Measurements from ENCODE around the gene SCP2.

The SCP2 gene, protein sequence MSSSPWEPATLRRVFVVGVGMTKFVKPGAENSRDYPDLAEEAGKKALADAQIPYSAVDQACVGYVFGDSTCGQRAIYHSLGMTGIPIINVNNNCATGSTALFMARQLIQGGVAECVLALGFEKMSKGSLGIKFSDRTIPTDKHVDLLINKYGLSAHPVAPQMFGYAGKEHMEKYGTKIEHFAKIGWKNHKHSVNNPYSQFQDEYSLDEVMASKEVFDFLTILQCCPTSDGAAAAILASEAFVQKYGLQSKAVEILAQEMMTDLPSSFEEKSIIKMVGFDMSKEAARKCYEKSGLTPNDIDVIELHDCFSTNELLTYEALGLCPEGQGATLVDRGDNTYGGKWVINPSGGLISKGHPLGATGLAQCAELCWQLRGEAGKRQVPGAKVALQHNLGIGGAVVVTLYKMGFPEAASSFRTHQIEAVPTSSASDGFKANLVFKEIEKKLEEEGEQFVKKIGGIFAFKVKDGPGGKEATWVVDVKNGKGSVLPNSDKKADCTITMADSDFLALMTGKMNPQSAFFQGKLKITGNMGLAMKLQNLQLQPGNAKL

GRCh38 chr1:52927212-52928014 lies at the start of gene SCP2:
Gene SCP2 (plus strand): TSS chr1:52927276. CDS start chr1:52927397, 121 bp downstream.
- no peaks in the 10 kb centered on the region for H3K9me3 ChIP-seq
- H3K4me1 ChIP-seq: peaks cover 8% of the 10 kb centered on the region
- in situ Hi-C loops (cut with MboI; ENCODE audit: low sequenced_read_pairs): no loop called here
- H3K4me3 ChIP-seq: peak within 1 kb of the TSS; percentile 48
- no peaks in the 10 kb centered on the region for H3K36me3 ChIP-seq (replicated peaks)
- no peaks in the 10 kb centered on the region for H3K27me3 ChIP-seq (ENCODE audit: low read depth)
- peak; percentile 57 to 86 for DNase-seq (ENCODE audit: low spot score in 2 of 2)

DNA sequence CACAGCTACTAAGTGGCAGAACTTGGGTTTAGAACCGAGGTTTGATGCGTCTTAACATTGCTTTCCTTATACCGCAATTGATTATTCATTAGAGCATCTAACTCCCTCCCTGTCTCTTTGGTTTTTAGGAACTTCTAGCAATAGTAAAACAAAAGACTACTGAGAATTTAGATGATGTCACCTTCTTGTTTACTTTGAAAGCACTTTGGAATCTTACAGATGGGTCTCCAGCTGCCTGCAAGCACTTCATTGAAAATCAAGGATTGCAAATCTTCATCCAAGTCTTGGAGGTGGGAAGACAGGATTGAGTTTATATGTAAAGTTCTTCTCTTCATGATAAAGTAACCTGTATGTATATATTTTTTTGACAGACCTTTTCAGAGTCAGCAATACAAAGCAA lies 49.5 kb upstream of the SCP2 start:
- H3K9me3 ChIP-seq: no peaks in the 10 kb centered on the region
- no peak for DNase-seq (ENCODE audit: low spot score in 2 of 2)
- no peak overlapping the region for H3K4me3 ChIP-seq
- in situ Hi-C loops (cut with MboI; ENCODE audit: low sequenced_read_pairs): no loop called here
- H3K36me3 ChIP-seq (replicated peaks): no peaks in the 10 kb centered on the region
- no peaks in the 10 kb centered on the region for H3K27me3 ChIP-seq (ENCODE audit: low read depth)
- no peaks in the 10 kb centered on the region for H3K4me1 ChIP-seq

GRCh38 chr1:52880206-52880605 lies 46.9 kb upstream of the SCP2 start:
- no peak for DNase-seq (ENCODE audit: low spot score in 2 of 2)
- H3K9me3 ChIP-seq: no peaks in the 10 kb centered on the region
- no peaks in the 10 kb centered on the region for H3K36me3 ChIP-seq (replicated peaks)
- in situ Hi-C loops (cut with MboI; ENCODE audit: low sequenced_read_pairs): no loop called here
- no peak overlapping the region for H3K4me3 ChIP-seq
- no peaks in the 10 kb centered on the region for H3K4me1 ChIP-seq
- no peaks in the 10 kb centered on the region for H3K27me3 ChIP-seq (ENCODE audit: low read depth)

DNA sequence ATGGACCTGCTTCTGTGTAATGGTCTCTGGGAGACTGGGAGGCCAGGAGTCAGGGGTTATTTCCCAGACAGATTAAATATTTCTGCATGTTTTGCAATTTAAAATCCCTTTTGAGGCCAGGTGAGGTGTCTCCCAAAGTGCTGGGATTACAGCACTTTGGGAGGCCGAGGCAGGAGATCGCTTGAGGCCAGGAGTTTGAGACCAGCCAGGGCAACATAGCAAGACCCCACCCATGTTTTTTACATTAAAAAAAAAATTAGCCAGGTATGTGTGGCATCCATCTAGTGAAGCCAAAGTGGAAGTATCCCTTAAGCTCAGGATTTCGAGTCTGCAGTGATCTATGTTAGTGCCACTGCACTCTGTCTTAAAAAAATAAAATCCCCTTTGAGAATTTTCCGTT lies 39.6 kb upstream of the SCP2 start:
- Histone ChIP-seq H3K36me3 (replicated peaks) (no peaks in the 10 kb centered on the region), H3K4me1 (no peaks in the 10 kb centered on the region), H3K27me3 (ENCODE audit: low read depth) (no peaks in the 10 kb centered on the region), H3K9me3 (no peaks in the 10 kb centered on the region), H3K4me3 (no peak overlapping the region)
- no peak for DNase-seq (ENCODE audit: low spot score in 2 of 2)
- in situ Hi-C loops (cut with MboI; ENCODE audit: low sequenced_read_pairs): no loop called here

GRCh38 chr1:52892424-52893215 lies 34.5 kb upstream of the SCP2 start:
- Histone ChIP-seq H3K9me3 (no peaks in the 10 kb centered on the region), H3K4me3 (no peak overlapping the region), H3K4me1 (no peaks in the 10 kb centered on the region), H3K36me3 (replicated peaks) (no peaks in the 10 kb centered on the region), H3K27me3 (ENCODE audit: low read depth) (no peaks in the 10 kb centered on the region)
- in situ Hi-C loops (cut with MboI; ENCODE audit: low sequenced_read_pairs): no loop called here
- DNase-seq (ENCODE audit: low spot score in 2 of 2): no peak

- H3K36me3 ChIP-seq (replicated peaks): no peaks in the 10 kb centered on the region
Measured at GRCh38 chr1:52899445-52899894, 27.6 kb upstream of the SCP2 start.

DNA sequence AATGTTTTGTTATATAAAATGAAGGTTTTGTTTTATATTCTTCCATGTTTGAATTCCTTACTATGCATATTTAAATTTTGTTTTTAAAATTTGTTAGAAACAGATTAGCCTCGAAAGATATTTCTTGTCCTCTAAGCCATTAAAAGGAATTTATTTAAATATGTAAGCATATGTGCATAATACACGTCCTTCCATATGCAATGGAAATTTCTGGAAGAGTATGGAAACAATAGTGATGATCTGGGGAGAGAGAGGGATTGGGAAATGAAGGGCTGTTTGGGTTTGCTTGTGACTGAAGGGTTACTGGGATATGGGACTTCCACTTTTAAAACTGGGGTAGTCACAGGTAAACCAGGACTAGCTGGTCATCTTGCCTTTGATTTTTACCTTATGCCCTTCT lies 26.7 kb upstream of the SCP2 start:
- no peaks in the 10 kb centered on the region for H3K27me3 ChIP-seq (ENCODE audit: low read depth)
- in situ Hi-C loops (cut with MboI; ENCODE audit: low sequenced_read_pairs): loop anchor here (25.0 kb wide), 1 partner anchor 287 kb away; the partner anchor contains the start of gene CPT2

More at GRCh38 chr1:52899445-52899894, 27.6 kb upstream of the SCP2 start:
- no peaks in the 10 kb centered on the region for H3K9me3 ChIP-seq
- no peak for DNase-seq (ENCODE audit: low spot score in 2 of 2)
- no peaks in the 10 kb centered on the region for H3K27me3 ChIP-seq (ENCODE audit: low read depth)
- no peak overlapping the region for H3K4me3 ChIP-seq
- in situ Hi-C loops (cut with MboI; ENCODE audit: low sequenced_read_pairs): no loop called here
- peaks cover 10% of the 10 kb centered on the region for H3K4me1 ChIP-seq

DNA sequence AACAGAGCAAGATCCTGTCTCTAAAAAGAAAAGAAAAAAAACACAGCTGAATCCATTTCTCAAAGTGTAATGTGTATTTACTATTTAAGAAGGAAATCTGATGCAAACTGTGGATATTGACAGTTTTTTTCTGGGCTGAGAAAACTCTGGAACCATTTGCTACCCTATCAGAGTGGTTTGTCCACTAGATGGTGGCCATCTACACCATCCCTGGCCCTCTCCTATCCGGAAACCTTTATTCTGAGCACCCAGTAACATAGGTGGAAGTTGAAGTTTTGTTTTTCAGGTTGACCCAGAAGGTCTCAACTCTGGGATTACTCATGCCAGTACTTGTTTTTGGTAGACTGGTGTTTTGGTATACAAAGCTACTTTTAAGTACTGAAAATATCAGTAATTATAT lies 25.7 kb upstream of the SCP2 start:
- no peaks in the 10 kb centered on the region for H3K9me3 ChIP-seq
- peaks cover 12% of the 10 kb centered on the region for H3K4me1 ChIP-seq
- in situ Hi-C loops (cut with MboI; ENCODE audit: low sequenced_read_pairs): loop anchor here (25.0 kb wide), 1 partner anchor 286 kb away; the partner anchor contains the start of gene CPT2
- H3K27me3 ChIP-seq (ENCODE audit: low read depth): no peaks in the 10 kb centered on the region
- H3K4me3 ChIP-seq: no peak overlapping the region
- no peak for DNase-seq (ENCODE audit: low spot score in 2 of 2)
- no peaks in the 10 kb centered on the region for H3K36me3 ChIP-seq (replicated peaks)

More for the DNA sequence above, 26.7 kb upstream of the SCP2 start:
- Histone ChIP-seq H3K9me3 (no peaks in the 10 kb centered on the region), H3K4me1 (peaks cover 12% of the 10 kb centered on the region), H3K4me3 (no peak overlapping the region), H3K36me3 (replicated peaks) (no peaks in the 10 kb centered on the region)
- no peak for DNase-seq (ENCODE audit: low spot score in 2 of 2)

- in situ Hi-C loops (cut with MboI; ENCODE audit: low sequenced_read_pairs): loop anchor here (25.0 kb wide), 1 partner anchor 283 kb away; the partner anchor contains the start of gene CPT2
- no peak for DNase-seq (ENCODE audit: low spot score in 2 of 2)
- Histone ChIP-seq H3K36me3 (replicated peaks) (no peaks in the 10 kb centered on the region), H3K9me3 (no peaks in the 10 kb centered on the region), H3K4me1 (peaks cover 12% of the 10 kb centered on the region), H3K27me3 (ENCODE audit: low read depth) (no peaks in the 10 kb centered on the region), H3K4me3 (no peak overlapping the region)
Measured at GRCh38 chr1:52904208-52904926, 22.7 kb upstream of the SCP2 start.

- no peaks in the 10 kb centered on the region for H3K9me3 ChIP-seq
- H3K4me1 ChIP-seq: peaks cover 11% of the 10 kb centered on the region
- no peak overlapping the region for H3K4me3 ChIP-seq
- H3K36me3 ChIP-seq (replicated peaks): no peaks in the 10 kb centered on the region
- in situ Hi-C loops (cut with MboI; ENCODE audit: low sequenced_read_pairs): loop anchor here (25.0 kb wide), 1 partner anchor 282 kb away; the partner anchor contains the start of gene CPT2
- DNase-seq (ENCODE audit: low spot score in 2 of 2): peak; percentile 36 to 73
- no peaks in the 10 kb centered on the region for H3K27me3 ChIP-seq (ENCODE audit: low read depth)
Measured at GRCh38 chr1:52904927-52905698, 22.0 kb upstream of the SCP2 start.

GRCh38 chr1:52906135-52906603 lies 20.9 kb upstream of the SCP2 start:
- DNase-seq (ENCODE audit: low spot score in 2 of 2): no peak
- Histone ChIP-seq H3K27me3 (ENCODE audit: low read depth) (no peaks in the 10 kb centered on the region), H3K4me3 (no peak overlapping the region), H3K36me3 (replicated peaks) (no peaks in the 10 kb centered on the region), H3K4me1 (peaks cover 5% of the 10 kb centered on the region; the same call in 1 of the 2 replicates), H3K9me3 (no peaks in the 10 kb centered on the region)
- in situ Hi-C loops (cut with MboI; ENCODE audit: low sequenced_read_pairs): loop anchor here (25.0 kb wide), 1 partner anchor 281 kb away; the partner anchor contains the start of gene CPT2
